ENCODE measurements around the gene TCEAL7. TPM values are rescaled to one million over a fixed set of nuclear protein-coding genes. Genes with fewer than 3 reads are reported as not detected.
"Not testable (repeated sequence)": the region's sequence is repeated elsewhere in the genome, so short reads cannot be mapped to it uniquely, and the experiment has no call there.

TCEAL7 gene
- total RNA-seq, 1 experiment from 2014 or later, result 0.20 TPM

- Histone ChIP-seq H3K27ac (ENCODE audit: low read depth, low read length) (no peak overlapping the region), H3K9ac (ENCODE audit: low read length) (no peak overlapping the region), H3K4me3 (replicated peaks in 1 of 2; ENCODE audit: low read depth in 1 of 2, low read length in 2 of 2) (no peak overlapping the region), H3K27me3 (ENCODE audit: insufficient read depth, low read length) (no peaks in the 10 kb centered on the region), H3K4me1 (ENCODE audit: control insufficient read depth in 1 of 2, insufficient read depth in 2 of 2, low read length in 2 of 2) (no peaks in the 10 kb centered on the region), H2AFZ (ENCODE audit: low read depth, low read length, poor library complexity, severe bottlenecking) (no peak overlapping the region), H3K4me2 (ENCODE audit: low read length) (no peak overlapping the region), H4K20me1 (ENCODE audit: insufficient read depth) (no peaks in the 10 kb centered on the region), H3K36me3 (ENCODE audit: control insufficient read depth in 1 of 2, insufficient read depth in 2 of 2, low read length in 2 of 2) (no peaks in the 10 kb centered on the region), H3K79me2 (ENCODE audit: insufficient read depth, low read length) (no peaks in the 10 kb centered on the region), H3K9me3 (ENCODE audit: control insufficient read depth in 1 of 2, insufficient read depth in 1 of 2, low read depth in 1 of 2, low read length in 2 of 2) (no peaks in the 10 kb centered on the region), H3K9me2 (ENCODE audit: insufficient read depth) (no peaks in the 10 kb centered on the region)
- intact Hi-C loops (cut with micrococcal nuclease), result no loop called here
- ChIA-PET RAD21 (ENCODE audit: low non-redundant PET in 1 of 2, low total read pairs in 2 of 2, uncharacterized antibody in 2 of 2, unreplicated experiment in 2 of 2) (no interaction called here), POLR2A (no interaction called here), CTCF (no interaction called here)
- BruUV-seq (replicated peaks), result no TSS peak
- ATAC-seq (no peak), DNase-seq (ENCODE audit: low read depth, low spot score) (no peak)
- no peak for TF ChIP-seq RAD21 (IDR thresholded peaks at IDR 0.05; ENCODE audit: low read depth)
- TF ChIP-seq SIN3A (IDR thresholded peaks at IDR 0.05; ENCODE audit: low read depth), result no peak
- no peak for TF ChIP-seq ZFX (IDR thresholded peaks at IDR 0.05)
- no peak for TF ChIP-seq EZH2phosphoT487 (IDR thresholded peaks at IDR 0.05; ENCODE audit: borderline replicate concordance)
- no peak for TF ChIP-seq ATF3 (IDR thresholded peaks at IDR 0.05)
- TF ChIP-seq SRF (IDR thresholded peaks at IDR 0.05; ENCODE audit: low read depth), result no peak
- TF ChIP-seq ZBTB33 (IDR thresholded peaks at IDR 0.05; ENCODE audit: extremely low read depth, insufficient replicate concordance, low read length), result no peak
- TF ChIP-seq POLR2AphosphoS5 (IDR thresholded peaks at IDR 0.05; ENCODE audit: low read depth, low read length), result no peak
- no peak for TF ChIP-seq REST (IDR thresholded peaks at IDR 0.05; ENCODE audit: low read depth)
- TF ChIP-seq TCF7L2 (IDR thresholded peaks at IDR 0.05; ENCODE audit: borderline replicate concordance, extremely low read depth, insufficient read depth, insufficient read length), result no peak
- TF ChIP-seq ZNF274 (IDR thresholded peaks at IDR 0.05; ENCODE audit: low read depth, low read length), result no peak
- TF ChIP-seq EZH2 (IDR thresholded peaks at IDR 0.05), result no peak
Measured at GRCh38 chrX:103304705-103305104, 25.3 kb upstream of the TCEAL7 start.

GRCh38 chrX:103305666-103306065 lies 24.4 kb upstream of the TCEAL7 start:
- H3K36me3 ChIP-seq (ENCODE audit: control insufficient read depth in 1 of 2, insufficient read depth in 2 of 2, low read length in 2 of 2); CTCF ChIA-PET: not testable (repeated sequence)

More at GRCh38 chrX:103305666-103306065, 24.4 kb upstream of the TCEAL7 start:
- H3K4me3 ChIP-seq (replicated peaks in 1 of 2; ENCODE audit: low read depth in 1 of 2, low read length in 2 of 2); H2AFZ ChIP-seq (ENCODE audit: low read depth, low read length, poor library complexity, severe bottlenecking); POLR2A ChIA-PET; intact Hi-C loops (cut with micrococcal nuclease); H3K4me2 ChIP-seq (ENCODE audit: low read length); DNase-seq (ENCODE audit: low read depth, low spot score); H3K27me3 ChIP-seq (ENCODE audit: insufficient read depth, low read length); ATAC-seq; H3K9me3 ChIP-seq (ENCODE audit: control insufficient read depth in 1 of 2, insufficient read depth in 1 of 2, low read depth in 1 of 2, low read length in 2 of 2); H3K79me2 ChIP-seq (ENCODE audit: insufficient read depth, low read length); H4K20me1 ChIP-seq (ENCODE audit: insufficient read depth); H3K4me1 ChIP-seq (ENCODE audit: control insufficient read depth in 1 of 2, insufficient read depth in 2 of 2, low read length in 2 of 2); H3K9ac ChIP-seq (ENCODE audit: low read length); H3K27ac ChIP-seq (ENCODE audit: low read depth, low read length); RAD21 ChIA-PET (ENCODE audit: low non-redundant PET in 1 of 2, low total read pairs in 2 of 2, uncharacterized antibody in 2 of 2, unreplicated experiment in 2 of 2); H3K9me2 ChIP-seq (ENCODE audit: insufficient read depth); BruUV-seq (replicated peaks): not testable (repeated sequence)
